ENCODE measurements around the gene TKTL2. TPM values are rescaled to one million over a fixed set of nuclear protein-coding genes. Genes with fewer than 3 reads are reported as not detected.

Gene TKTL2, protein sequence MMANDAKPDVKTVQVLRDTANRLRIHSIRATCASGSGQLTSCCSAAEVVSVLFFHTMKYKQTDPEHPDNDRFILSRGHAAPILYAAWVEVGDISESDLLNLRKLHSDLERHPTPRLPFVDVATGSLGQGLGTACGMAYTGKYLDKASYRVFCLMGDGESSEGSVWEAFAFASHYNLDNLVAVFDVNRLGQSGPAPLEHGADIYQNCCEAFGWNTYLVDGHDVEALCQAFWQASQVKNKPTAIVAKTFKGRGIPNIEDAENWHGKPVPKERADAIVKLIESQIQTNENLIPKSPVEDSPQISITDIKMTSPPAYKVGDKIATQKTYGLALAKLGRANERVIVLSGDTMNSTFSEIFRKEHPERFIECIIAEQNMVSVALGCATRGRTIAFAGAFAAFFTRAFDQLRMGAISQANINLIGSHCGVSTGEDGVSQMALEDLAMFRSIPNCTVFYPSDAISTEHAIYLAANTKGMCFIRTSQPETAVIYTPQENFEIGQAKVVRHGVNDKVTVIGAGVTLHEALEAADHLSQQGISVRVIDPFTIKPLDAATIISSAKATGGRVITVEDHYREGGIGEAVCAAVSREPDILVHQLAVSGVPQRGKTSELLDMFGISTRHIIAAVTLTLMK
- total RNA-seq (under 1 TPM in 1 of 4 donors, not detected in 3; 0.16 TPM), polyA plus RNA-seq (not detected)

DNA sequence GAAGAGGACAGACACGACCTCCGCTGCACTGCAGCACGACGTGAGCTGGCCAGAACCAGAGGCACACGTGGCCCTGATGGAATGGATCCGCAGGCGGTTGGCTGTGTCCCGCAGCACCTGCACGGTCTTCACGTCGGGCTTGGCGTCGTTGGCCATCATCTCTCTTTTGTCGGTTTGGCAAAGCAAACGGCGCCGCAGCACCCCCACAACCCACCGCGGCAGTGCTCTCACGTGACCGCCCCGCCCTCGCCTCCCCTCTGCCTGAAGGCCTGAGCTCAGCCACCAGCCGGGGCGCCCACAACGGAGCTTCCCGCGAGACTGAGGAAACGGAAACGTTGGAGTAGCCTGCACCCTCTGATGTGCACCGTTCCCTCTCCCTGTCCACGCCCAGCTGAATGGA is at the start of gene TKTL2:
Gene TKTL2 (minus strand): TSS at position 179 of the 400 bp plus-strand sequence. CDS start 20 bp downstream, at position 159.
- H3K4me3 ChIP-seq: no peak within 1 kb of the TSS
- H3K4me1 ChIP-seq: no peaks in the 10 kb centered on the region
- H3K27me3 ChIP-seq: no peaks in the 10 kb centered on the region
- TF ChIP-seq, protein P1, sequence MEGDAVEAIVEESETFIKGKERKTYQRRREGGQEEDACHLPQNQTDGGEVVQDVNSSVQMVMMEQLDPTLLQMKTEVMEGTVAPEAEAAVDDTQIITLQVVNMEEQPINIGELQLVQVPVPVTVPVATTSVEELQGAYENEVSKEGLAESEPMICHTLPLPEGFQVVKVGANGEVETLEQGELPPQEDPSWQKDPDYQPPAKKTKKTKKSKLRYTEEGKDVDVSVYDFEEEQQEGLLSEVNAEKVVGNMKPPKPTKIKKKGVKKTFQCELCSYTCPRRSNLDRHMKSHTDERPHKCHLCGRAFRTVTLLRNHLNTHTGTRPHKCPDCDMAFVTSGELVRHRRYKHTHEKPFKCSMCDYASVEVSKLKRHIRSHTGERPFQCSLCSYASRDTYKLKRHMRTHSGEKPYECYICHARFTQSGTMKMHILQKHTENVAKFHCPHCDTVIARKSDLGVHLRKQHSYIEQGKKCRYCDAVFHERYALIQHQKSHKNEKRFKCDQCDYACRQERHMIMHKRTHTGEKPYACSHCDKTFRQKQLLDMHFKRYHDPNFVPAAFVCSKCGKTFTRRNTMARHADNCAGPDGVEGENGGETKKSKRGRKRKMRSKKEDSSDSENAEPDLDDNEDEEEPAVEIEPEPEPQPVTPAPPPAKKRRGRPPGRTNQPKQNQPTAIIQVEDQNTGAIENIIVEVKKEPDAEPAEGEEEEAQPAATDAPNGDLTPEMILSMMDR (IDR thresholded peaks at IDR 0.05): no peak
- TF ChIP-seq POLR2A (IDR thresholded peaks at IDR 0.05): no peak
- no peak for TF ChIP-seq EP300 (IDR thresholded peaks at IDR 0.05)
- no peak for TF ChIP-seq POLR2AphosphoS5 (IDR thresholded peaks at IDR 0.05)
- intact Hi-C loops (cut with DNase I): no loop called here
- no peaks in the 10 kb centered on the region for H3K36me3 ChIP-seq
- H3K9me3 ChIP-seq: no peaks in the 10 kb centered on the region
- H3K27ac ChIP-seq: no peak within 1 kb of the TSS
- WGBS, 2 donors: 93 to 94% methylated on average over 32 of the region's 32 CpGs
- DNase-seq: no peak

DNA sequence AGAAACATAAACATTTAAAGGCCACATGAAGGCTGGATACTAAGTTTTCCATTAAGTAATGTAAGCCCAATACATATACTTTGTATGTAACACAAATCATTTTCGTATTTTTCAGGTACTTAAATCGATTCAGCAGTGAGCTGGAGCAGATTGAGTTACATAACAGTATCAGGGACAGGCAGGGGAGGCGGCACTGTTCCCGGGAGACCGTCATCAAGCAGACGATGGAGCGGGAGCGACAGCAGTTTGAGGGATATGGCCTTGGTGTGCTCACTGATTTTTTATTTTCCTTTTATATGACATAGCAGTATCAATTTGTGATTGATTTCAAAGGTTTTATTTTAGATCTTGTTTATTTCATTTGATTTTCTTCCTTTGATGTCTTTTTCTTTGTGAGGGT is 41.6 kb upstream of the TKTL2 start:
- 96 to 97% methylated on average over 8 of the region's 8 CpGs for WGBS, 2 donors
- intact Hi-C loops (cut with DNase I): no loop called here
- no peak for TF ChIP-seq EP300 (IDR thresholded peaks at IDR 0.05)
- no peak for TF ChIP-seq POLR2AphosphoS5 (IDR thresholded peaks at IDR 0.05)
- TF ChIP-seq, protein P1 (IDR thresholded peaks at IDR 0.05): no peak
- no peak for TF ChIP-seq POLR2A (IDR thresholded peaks at IDR 0.05)
- Histone ChIP-seq H3K4me3 (no peak overlapping the region), H3K9me3 (no peaks in the 10 kb centered on the region), H3K27me3 (no peaks in the 10 kb centered on the region), H3K27ac (no peak overlapping the region), H3K36me3 (peaks cover 0 to 82% (median 12%) of the 10 kb centered on the region in 4 donors), H3K4me1 (no peaks in the 10 kb centered on the region)
- no peak for DNase-seq

DNA sequence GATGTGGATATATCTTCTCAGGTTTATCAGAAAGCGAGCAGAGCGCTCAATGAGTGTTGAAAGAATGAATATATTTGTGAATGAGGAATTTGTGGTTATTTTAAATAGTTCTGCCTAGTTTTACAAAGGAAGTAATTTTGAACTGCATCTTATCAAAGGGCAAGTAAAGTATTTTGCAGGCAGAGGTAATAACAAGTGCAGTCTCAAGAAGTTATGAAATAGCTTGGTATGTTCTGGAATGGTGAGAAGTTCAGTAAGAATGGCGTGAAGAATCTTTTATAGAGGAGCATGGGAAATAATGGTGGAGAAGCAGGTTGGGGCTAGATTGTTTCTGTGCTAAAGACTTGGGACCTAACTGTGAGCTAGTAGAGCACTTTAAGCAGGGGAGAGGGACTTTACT is 31.8 kb upstream of the TKTL2 start:
- no peak for TF ChIP-seq POLR2AphosphoS5 (IDR thresholded peaks at IDR 0.05)
- H3K4me3 ChIP-seq: no peak overlapping the region
- peaks cover 0 to 10% (median 5%) of the 10 kb centered on the region in 4 donors for H3K4me1 ChIP-seq
- no peak for DNase-seq
- H3K27me3 ChIP-seq: no peaks in the 10 kb centered on the region
- H3K27ac ChIP-seq: no peak overlapping the region
- WGBS, 2 donors: 79 to 90% methylated on average over 3 of the region's 3 CpGs
- peaks cover 0 to 25% (median 2%) of the 10 kb centered on the region in 4 donors for H3K36me3 ChIP-seq
- intact Hi-C loops (cut with DNase I): no loop called here
- H3K9me3 ChIP-seq: no peaks in the 10 kb centered on the region

DNA sequence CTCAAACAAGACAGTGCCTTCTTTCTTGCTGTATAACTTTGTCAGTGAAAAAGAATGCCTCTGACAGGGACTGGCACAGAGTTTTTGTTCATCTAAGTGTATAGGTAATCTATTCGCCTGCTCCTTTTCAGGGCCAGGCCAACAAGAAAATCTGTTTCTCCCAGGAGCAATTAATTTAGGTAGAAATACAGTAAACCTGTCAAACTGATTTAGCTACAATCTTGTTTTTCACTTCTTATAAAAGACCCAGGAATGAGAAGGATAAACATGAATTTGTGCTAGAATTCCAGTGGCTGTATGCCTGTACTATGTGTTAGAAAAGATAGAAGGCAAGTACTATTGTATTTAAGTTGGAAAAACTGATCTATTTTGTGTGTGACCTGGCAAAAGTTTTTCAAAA is 27.0 kb upstream of the TKTL2 start:
- Histone ChIP-seq H3K27ac (no peak overlapping the region), H3K36me3 (no peaks in the 10 kb centered on the region), H3K27me3 (no peaks in the 10 kb centered on the region), H3K4me1 (peaks cover 0 to 28% (median 21%) of the 10 kb centered on the region in 4 donors), H3K4me3 (no peak overlapping the region), H3K9me3 (no peaks in the 10 kb centered on the region)
- DNase-seq: no peak
- WGBS, 2 donors: 88 to 94% methylated on average over 1 of the region's 1 CpG
- TF ChIP-seq EP300 (IDR thresholded peaks at IDR 0.05) (no peak), POLR2A (IDR thresholded peaks at IDR 0.05) (no peak), POLR2AphosphoS5 (IDR thresholded peaks at IDR 0.05) (no peak)
- TF ChIP-seq, protein P1 (IDR thresholded peaks at IDR 0.05): no peak
- intact Hi-C loops (cut with DNase I): no loop called here

DNA sequence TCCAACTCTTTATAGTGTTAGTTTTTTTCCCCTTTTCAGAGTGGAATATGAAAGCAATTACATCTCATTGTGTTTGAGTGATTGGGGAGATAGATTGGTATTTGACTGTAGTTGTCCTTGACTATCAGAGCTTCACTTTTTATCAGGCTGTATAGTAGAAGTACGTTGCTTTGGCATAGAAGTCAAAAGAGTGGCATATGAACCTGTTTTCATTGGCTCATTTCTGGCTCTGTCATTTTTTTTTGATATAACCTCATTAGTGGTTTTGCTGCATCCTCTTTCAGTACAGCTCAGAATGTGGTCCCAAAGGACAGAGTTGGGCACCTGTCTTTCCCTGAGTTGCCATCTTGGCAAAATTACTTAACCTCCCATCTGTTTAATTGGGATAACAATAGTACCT is 22.3 kb upstream of the TKTL2 start:
- Histone ChIP-seq H3K27ac (no peak overlapping the region), H3K36me3 (no peaks in the 10 kb centered on the region), H3K9me3 (no peaks in the 10 kb centered on the region), H3K27me3 (no peaks in the 10 kb centered on the region), H3K4me3 (peak overlapping the region in 1 of 4 donors; percentile 87), H3K4me1 (peaks cover 0 to 37% (median 23%) of the 10 kb centered on the region in 4 donors)
- no peak for DNase-seq
- intact Hi-C loops (cut with DNase I): loop anchor here (10.0 kb wide), 1 partner anchor 331 kb away; the partner anchor contains the start of gene NAF1
- TF ChIP-seq POLR2A (IDR thresholded peaks at IDR 0.05) (no peak), EP300 (IDR thresholded peaks at IDR 0.05) (no peak), POLR2AphosphoS5 (IDR thresholded peaks at IDR 0.05) (no peak)
- TF ChIP-seq, protein P1 (IDR thresholded peaks at IDR 0.05): no peak
- whole genome bisulfite sequencing, 2 donors: 5 to 6% methylated on average over 1 of the region's 1 CpG
